HG03064 (cell line): ENCODE results near the gene OR4F15.
"Not testable (repeated sequence)": the region's sequence is repeated elsewhere in the genome, so short reads cannot be mapped to it uniquely, and the experiment has no call there.

Experiments used
- ATAC-seq: cut with Tn5 transposase; IDR thresholded peaks from one replicate; pipeline ENCODE4 v1.9.1; 2021; ENCODE audit warnings: low read depth; ENCODE audit not compliant: unreplicated experiment

The OR4F15 gene, protein sequence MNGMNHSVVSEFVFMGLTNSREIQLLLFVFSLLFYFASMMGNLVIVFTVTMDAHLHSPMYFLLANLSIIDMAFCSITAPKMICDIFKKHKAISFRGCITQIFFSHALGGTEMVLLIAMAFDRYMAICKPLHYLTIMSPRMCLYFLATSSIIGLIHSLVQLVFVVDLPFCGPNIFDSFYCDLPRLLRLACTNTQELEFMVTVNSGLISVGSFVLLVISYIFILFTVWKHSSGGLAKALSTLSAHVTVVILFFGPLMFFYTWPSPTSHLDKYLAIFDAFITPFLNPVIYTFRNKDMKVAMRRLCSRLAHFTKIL

DNA sequence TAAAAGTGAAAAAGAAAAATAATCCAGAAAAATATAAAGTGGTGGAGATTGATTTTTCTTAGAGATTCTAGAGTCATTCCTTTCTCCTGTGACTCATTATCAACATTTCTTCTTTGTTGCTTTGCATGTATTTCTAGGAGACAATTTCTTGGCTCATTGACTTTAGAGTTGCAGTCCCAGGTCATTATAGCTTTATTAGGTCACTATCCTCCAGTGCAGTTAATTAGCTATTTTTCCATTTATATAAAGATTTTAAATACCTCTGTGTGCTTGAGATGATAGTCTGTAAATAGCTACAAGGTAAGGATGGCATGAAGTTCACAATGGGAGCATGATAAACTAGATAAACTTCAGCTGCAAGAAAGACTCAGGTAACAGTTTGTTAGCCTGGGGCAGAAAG lies at the start of gene OR4F15:
TSS of gene OR4F15 (plus strand) at position 301 of the 400 bp plus-strand sequence. CDS start 5,985 bp downstream, outside the sequence.
- no peak for ATAC-seq

DNA sequence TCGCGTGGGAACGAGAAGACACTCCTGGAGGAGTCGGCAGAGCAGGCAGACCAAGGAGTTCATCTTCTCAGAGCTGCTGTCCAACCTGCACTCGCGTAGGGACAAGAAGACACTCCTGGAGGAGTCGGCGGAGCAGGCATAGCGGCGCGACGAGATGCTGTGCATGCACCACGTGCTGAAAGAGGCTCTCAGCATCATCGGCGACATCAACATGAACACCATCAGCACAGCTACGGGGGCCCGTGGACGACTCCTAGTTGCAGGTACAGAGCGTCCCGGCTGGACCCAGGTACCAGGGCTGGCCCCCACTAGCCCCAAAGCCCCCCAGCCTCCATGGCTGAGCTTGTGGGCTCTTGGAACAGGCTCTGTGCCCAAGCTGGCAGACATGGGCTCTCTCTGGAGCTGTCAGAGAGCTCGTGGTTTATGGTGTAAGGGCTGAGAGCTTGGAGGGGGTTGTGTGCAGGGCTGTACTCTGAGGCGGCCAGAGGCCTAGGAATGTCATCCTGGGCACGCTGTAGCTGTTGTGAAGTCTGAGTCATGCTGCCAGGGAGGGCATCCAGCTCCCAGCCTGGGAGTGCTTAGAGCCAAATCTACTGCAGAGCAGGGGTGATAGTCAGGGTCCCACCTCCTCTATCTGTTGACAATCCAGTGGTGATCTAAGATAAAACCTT lies 47.2 kb upstream of the OR4F15 start:
- not testable (repeated sequence) for ATAC-seq

DNA sequence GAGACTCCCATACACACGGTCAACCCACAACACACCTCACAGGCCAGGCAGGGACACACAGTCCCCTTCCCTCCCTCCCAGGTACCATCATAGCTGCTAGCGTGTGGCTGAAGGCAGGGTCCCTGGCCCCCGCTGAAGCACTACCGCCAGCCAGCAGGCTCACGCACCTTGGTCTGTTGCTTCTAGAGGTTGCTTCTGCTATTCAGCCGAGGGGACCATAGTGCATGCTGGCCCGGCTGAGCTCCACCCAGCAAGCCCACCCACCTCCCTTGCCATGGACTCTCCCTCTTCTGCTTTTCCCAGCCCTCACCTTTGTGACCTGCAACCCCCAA lies 46.7 kb upstream of the OR4F15 start:
- ATAC-seq, result not testable (repeated sequence)

DNA sequence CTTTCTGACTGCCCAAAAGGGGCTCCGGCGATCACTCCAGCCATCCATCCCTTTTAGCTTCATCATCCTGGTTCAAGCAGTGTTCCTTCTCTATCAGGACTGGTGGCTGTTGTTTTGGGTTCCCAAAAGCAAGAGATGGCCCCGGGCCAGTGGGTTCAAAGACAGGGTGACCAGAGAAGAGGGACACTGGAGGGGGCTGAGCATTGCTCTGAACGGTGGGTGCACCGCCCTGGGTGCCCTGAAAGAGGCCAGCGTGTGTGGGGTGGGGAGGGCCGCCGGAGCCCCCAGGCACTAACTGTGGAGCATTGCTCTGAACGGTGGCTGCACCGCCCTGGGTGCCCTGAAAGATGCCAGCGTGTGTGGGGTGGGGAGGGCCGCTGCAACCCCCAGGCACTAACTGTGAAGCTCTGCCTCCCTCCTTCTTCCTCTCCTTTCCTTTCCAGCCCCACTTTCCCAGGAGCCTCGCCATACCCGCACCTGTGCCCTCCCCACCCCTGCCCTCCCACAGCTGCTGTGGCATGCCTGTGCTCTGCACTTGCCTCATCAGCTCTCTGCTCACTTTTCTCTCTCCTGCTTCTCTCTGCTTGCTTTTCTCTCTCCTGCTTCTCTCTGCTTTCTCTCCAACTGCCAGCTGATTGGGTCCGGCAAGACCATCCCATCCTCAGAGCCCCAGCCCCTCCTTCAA lies 46.1 kb upstream of the OR4F15 start:
- ATAC-seq, result no peak

DNA sequence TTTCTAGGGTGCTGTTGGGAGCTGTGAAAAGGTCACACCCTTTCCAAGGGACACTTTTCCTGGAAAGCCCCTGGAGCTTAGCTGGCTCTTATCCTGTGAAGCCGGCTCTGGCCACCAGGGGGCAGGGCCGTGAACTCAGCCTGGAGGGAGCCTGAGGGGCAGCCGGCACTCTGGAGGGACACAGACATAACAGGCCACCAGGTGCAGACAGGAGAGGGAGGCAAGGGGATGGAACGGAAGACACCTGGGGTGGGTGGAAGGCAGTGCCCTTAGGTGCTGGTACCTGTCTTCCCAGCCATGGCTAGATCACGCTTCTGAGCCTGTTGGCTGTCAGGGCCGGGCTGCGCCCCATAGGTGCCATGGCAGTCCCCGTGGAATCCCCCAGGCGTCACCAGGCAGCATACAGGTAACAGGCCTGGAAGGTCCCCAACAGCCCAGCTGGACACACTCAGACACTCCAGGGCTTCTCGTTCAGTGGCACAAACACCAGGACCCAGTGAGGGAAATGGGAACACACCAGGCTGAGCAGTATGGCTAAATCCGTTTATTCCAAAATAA lies 44.8 kb upstream of the OR4F15 start:
- not testable (repeated sequence) for ATAC-seq

DNA sequence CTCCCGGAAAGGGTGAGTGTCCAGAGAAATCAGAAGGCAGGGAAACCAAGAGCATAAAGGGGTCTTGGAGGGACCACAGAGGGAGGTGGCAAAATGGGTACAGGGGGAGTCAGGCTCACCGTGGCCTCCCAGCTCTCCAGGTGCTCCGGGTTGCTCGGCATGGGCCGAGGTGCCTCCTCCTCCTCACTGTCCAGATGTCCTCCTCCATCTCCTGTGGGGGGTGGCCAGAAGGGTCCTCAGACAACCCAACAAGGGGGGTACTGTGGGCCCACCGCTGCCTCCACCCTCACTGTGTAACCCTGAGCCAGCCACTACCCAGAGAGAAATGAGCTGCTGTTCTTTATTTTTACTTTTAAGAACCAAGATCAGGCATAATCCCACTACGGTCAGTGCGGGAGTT lies 39.1 kb upstream of the OR4F15 start:
- no peak for ATAC-seq

DNA sequence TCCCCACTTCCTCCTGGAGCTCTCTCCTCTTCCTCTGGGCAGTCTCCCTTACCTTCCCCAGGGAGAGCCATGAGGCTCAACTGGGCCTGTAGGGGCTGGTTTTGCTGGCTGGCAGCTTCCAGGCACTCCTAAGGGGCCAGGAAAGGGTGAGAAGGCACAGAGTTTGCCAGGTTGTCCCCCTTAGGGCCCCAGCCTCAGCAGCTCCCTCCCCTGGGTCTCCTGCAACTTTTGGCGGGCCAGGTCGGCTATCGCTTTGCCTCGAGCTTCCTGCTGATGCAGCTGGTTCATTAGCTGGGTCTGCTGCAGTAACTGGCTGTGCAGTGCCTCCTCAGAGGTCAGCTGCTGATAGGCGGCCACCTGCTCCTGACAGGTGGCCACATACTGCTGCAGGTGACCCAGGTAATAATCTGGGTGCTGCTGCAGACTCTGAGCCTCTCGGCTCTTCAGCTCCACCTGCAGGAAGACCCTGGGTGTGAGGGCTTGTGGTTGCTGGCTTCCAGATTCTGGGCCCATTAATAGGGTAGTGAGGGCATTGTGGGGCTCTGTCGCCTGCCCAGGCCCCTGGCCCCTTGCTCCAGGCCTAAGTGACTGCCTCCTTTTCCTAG lies 38.4 kb upstream of the OR4F15 start:
- no peak for ATAC-seq

DNA sequence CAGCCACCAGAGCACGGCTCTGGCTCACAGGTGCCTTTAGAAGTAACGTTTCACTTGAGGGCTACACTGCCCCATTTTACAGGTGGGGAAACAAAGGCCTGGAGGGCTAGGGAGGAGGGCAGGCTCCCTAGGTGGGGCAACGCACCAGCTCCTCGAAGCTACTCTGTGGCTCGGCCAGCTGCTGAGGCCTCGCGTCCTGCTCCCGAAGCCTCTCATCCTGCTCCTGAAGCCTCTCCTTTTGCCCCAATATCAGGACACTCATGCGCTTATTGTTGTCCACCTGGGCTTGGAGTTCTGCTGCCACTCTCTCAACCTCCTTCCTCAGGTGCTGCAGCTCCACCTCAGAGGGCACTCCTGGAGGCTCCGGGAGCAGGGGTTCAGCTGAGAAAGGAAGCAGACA lies 36.9 kb upstream of the OR4F15 start:
- ATAC-seq, result no peak

DNA sequence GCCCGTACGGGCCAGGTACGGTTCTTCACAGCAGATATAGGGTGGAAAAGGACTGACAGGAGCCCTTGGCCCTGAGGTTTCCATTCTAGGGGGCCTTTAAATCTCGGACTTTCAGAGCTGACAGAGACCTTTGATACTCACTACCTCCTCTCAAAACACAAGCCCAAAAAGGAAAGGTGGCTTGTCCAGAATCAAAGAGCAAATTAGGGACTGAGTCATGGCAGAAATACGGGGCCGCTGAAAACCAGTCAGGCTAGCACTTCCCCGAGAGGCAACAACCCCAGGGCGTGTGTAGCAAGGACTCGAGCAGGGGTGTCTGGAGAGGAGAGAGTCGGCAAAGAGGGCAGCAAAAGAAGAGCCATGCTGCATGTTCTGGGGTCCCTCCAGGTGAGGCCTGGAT lies 33.4 kb upstream of the OR4F15 start:
- ATAC-seq, result not testable (repeated sequence)

DNA sequence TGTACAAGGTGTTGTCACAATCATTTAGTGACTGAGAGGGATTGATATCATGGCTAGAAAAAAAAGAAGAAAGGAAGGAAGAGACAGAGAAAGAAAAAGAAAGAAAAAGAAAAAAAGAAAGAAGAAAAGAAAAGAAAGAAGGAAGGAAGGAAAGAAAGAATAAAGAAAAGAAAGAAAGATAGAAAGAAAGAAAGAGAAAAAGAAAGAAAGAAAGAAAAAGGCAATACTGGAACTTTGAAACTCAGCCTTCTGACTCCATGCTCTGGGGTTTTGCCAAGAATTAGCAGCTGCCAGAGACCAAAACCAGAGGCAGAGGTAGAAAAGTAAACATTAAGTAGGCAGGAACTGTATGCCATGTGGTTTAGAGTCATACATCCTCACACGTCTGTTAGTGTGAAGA lies 31.8 kb upstream of the OR4F15 start:
- ATAC-seq, result not testable (repeated sequence)

DNA sequence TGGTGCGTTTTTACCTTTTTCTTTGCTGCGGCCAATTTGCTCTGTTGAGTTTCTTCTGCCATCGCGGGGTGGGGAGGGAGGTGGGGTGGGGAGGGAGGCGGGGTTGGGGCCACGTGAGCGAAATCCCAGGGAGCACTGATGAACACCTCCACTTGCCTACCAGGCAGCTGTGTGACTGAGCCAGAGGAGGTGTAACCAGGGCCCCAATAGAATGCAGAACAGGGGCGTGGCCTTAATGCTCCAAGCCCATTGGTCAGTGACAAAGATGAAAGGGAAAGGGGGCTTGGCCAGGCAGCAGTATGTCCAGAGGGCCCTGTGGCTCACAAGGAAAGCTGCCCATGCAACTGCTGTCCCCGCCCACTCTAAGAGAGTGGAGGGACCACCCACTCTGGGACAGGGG lies 30.1 kb upstream of the OR4F15 start:
- no peak for ATAC-seq

DNA sequence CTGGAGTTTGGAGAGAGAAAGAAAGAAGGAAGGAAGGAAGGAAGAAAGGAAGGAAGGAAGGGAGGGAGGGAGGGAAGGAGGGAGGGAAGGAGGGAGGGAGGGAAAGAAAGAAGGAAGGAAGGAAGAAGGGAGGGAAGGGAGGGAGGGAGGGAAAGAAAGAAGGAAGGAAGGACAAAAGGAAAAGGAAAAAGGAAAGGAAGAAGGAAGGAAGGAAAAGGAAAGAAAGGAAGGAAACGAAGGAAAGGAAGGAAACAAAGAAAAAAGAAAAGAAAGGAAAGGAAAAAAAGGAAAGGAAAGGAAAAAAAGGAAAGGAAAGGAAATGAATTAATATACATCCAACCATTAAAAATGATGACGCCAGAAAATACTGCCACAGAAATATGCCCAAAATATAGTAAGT lies 27.4 kb upstream of the OR4F15 start:
- no peak for ATAC-seq

DNA sequence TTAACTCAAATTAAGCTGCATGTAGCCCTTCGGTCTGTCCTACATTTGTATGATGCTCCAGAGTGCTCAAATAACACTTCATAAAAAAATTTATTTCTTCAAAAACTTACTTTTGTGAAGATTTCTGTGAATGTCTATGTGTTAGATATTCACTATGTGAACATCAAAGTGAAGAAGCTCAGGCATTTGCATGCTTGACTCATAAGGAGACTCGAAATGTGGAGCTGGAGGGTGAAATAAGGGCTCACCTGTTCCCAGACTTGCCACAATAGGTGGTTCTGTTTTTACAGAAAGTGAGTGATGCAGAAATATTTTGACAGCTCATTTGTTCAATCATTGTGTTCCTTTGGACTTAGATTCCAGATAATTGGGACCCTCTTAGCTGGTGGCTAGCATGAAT lies 25.6 kb upstream of the OR4F15 start:
- ATAC-seq, result not testable (repeated sequence)

DNA sequence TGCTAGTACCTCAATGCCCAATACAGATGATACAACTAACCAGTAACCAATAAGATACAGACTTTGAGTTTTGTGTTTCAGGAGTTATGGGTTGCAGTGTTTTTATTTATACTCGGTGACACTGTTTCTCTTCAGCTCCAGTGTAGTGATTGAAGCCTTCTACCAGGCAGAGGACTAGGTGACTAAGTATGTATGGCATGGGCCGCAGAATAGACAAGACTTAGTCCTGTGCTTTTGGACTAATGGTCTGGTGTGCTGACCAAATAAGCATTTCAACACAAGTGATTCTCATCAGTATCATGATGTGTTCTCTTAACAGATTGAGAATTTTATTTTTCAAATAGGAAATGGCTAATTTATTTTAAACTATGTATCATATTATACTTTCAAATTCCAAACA lies 24.0 kb upstream of the OR4F15 start:
- not testable (repeated sequence) for ATAC-seq

DNA sequence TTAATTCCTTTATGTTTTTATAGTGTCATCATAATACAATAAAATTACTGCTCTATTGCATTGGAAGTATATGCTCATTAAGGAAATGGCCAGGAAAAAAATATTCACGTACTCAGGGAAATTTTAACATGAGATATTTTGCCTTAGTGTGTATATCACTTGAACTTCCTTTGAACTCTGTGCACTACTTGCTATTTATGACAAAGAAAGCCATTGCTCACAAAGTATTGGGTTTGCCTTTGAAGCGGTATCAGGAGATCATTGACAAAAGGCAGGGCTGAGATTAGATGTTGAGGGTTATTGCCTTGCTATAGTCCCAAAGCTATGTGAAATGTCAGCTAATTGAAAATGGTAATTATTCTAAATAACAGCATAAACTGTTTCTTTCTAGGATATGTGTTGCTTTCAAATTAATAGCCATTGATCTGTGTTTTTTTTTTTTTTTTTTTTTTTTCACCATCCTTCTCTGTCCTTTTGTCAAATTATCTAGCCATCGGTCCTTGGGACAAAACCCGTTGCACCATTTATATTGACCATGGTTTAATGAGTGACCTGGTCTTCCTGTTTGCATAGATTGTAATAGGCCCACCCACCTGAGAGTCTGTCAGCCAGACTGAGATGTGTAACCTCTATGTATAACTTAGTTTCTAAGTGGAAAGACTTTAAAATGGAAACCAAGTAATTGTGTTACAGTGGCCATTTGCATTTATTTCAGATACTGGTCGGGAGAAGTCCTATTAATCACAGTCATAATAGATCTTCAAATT lies 23.3 kb upstream of the OR4F15 start:
- ATAC-seq, result not testable (repeated sequence)

DNA sequence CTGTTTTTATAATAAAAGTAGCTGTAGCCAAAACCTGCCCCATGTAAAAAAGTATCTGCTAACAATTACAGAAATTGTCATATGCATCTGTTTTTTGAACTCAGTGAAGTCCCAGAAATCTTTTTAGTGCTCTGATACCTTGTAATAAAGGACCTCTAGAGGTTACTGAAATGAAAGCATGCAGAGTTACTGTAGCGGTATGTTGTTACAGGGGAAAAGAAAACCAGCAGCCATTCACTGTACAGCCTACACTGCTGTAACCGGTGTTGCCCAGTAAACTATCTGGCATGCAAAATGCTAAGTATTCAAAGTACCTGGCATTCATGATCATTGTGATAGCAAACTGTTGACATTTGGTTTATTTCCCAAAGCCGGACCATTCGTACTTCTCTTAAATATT lies 21.3 kb upstream of the OR4F15 start:
- ATAC-seq, result not testable (repeated sequence)

DNA sequence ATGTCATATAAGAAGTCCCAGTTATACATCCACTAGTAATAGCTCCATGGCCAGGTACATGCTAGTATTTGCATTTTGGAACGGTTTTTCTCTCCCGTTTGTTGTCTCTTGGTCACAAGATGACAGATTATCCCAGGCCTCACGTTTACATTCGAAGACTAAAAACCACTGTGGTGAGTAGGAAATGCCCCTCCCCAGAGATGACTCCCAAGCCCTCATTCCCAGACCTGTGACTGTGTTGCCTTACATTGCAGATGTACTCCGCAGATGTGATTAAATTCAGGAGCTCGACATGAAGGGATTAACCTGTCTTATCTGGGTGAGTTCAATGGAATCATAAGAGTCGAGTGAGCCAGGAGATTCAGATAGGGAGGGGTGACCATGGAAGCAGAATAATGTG lies 18.0 kb upstream of the OR4F15 start:
- not testable (repeated sequence) for ATAC-seq

DNA sequence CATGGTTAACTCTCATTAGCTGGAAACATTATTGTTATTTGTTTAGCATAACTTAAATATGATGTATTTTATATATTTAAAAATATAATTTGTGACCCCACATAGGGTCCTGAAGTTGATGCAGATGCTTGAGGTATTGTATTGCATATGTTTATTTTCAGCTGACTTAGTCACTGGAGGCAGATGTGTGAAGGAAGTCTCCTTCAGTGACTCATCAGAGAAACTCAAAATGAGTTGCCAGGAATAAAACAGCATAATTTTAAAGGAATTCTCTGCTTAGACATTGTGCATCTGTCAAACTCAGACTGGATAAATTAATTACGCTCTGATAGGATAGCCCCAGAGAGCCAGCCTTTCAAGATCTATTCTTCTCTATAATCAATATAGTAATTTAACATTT lies 16.5 kb upstream of the OR4F15 start:
- ATAC-seq, result no peak

DNA sequence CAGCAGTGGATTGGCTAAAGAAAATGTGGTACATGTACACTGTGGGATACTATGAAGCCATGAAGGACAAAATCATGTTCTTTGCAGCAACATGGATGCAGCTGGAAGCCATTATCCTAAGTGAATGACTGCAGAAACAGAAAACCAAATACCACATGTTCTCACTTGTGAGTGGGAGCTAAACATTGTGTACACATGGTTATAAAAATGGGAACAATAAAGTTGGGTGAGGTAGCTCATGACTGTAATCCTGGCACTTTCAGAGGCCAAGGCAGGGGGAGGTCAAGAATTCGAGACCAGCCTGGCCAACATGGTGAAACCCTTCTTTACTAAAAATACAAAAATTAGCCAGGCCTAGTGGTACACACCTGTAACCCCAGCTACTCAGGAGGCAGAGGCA lies 12.3 kb upstream of the OR4F15 start:
- no peak for ATAC-seq

DNA sequence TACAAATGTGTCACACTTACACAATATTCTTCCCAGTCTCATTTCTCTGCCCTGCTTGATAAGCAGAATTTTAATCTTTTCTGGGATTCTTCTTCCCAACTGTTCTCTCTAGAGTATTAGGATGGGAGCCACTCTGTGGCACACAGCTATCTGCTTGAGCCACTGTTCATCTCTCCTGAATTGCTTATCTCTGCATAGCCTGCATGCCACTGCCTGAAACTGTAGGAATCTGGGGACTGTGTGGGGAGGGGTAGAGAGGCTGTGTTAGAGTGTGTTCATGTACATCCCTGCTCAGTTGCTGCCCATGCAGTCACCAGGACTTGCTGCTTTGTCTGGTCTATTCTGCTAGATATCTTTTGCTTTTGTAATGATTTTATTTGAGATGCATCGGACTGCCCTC lies 11.0 kb upstream of the OR4F15 start:
- ATAC-seq, result no peak
